ENCODE measurements around the gene ACOX3.

DNA sequence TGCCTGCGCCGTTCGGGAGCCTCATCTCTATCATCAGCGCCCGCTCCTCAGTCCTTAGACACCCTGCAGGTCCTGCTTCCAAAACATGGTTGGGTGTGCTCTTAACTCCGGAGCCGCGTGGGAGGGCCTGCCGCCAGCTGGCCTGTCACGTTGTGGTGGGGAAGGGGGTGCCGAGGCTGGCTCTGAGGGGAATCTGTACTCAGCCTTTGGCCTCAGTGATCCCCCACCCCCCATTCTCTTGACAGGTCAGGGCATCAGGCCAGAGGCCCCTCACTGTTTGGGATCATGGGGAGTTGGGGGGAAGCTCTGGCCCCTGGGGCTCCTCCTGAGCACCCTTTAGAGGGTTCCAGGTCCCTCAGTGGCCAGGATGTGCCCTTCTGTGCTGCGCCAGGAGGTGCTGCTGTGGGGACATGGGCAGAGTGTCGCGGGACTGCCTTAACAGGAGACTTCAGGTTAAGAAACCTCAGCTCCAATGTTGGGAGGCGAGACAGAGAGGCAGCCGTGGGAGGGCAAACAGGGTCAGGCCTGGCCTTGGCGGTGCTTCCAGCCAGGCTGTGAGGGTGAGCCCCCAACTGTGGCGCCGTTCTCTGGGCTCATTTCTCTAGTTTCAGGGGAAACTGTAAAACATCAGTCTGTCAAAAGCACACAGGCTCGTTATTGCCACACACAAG lies 33.5 kb upstream of the ACOX3 start:
- no peak for TF ChIP-seq POLR2A (IDR thresholded peaks at IDR 0.05)
- TF ChIP-seq, protein P1, sequence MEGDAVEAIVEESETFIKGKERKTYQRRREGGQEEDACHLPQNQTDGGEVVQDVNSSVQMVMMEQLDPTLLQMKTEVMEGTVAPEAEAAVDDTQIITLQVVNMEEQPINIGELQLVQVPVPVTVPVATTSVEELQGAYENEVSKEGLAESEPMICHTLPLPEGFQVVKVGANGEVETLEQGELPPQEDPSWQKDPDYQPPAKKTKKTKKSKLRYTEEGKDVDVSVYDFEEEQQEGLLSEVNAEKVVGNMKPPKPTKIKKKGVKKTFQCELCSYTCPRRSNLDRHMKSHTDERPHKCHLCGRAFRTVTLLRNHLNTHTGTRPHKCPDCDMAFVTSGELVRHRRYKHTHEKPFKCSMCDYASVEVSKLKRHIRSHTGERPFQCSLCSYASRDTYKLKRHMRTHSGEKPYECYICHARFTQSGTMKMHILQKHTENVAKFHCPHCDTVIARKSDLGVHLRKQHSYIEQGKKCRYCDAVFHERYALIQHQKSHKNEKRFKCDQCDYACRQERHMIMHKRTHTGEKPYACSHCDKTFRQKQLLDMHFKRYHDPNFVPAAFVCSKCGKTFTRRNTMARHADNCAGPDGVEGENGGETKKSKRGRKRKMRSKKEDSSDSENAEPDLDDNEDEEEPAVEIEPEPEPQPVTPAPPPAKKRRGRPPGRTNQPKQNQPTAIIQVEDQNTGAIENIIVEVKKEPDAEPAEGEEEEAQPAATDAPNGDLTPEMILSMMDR (IDR thresholded peaks at IDR 0.05), result no peak
